H1 (cell line): Measurements from ENCODE around the gene GHRH. TPM values are rescaled to one million over a fixed set of nuclear protein-coding genes. Genes with fewer than 3 reads are reported as not detected.

ENCODE experiments used
- ATF3 ChIP-seq: IDR thresholded peaks from 2 replicates; pipeline ENCODE4 v1.6.1; 2011; ENCODE audit warnings: low read depth, mild to moderate bottlenecking, low read length; ENCODE audit not compliant: insufficient read depth
- CEBPB ChIP-seq: IDR thresholded peaks from 2 replicates; pipeline ENCODE4 v1.6.1; 2012; ENCODE audit warnings: low read depth, low read length
- CHD1 ChIP-seq: IDR thresholded peaks from 2 replicates; pipeline ENCODE4 v1.6.1; 2012; ENCODE audit warnings: low read depth, low read length, improper control_type of control experiment
- HDAC2 ChIP-seq, 2 experiments: fragments of 300-600 bp in 1 of 2; sonication (generic) in 1 of 2; IDR thresholded peaks; 2 replicates each; pipeline ENCODE4 v1.6.1; 2011 to 2012; ENCODE audit warnings: low read depth in 2 of 2, low read length in 2 of 2, mild to moderate bottlenecking in 2 of 2, moderate library complexity in 2 of 2, borderline replicate concordance in 1 of 2, inconsistent platforms in 1 of 2
- JUN ChIP-seq: IDR thresholded peaks from 2 replicates; pipeline ENCODE4 v1.6.1; 2011; ENCODE audit warnings: low read depth, mild to moderate bottlenecking, improper control_type of control experiment, low read length
- KDM5A ChIP-seq: fragments of 200-600 bp; IDR thresholded peaks from 2 replicates; pipeline ENCODE4 v1.7.1; 2012; ENCODE audit warnings: mild to moderate bottlenecking, low read length, inconsistent platforms, mixed read lengths
- SIRT6 ChIP-seq: IDR thresholded peaks from one replicate; pipeline ENCODE4 v1.7.1; 2012; ENCODE audit warnings: low read length, inconsistent platforms
- polyA plus RNA-seq, 7 experiments: library from polyadenylated mRNA; depleted of rRNA in 3 of 7; stranded (reverse) in 5 of 7; unstranded in 2 of 7; fragments of >200 nt in 5 of 7; fragments of 200-250 nt in 2 of 7; gene quantifications; 1 replicate in 5 of 7; 2 replicates in 1 of 7; 4 replicates in 1 of 7; pipeline versions ENCODE4 v1.2.1 to v1.2.3, GENCODE V29; 2011 to 2013; ENCODE audit warnings: missing spikeins in 2 of 7, mixed read lengths in 2 of 7
- total RNA-seq: library from RNA; stranded (reverse); fragmentation: NEBNext Ultra II Directional; extraction: Animal tissue kit (Norgen Biotek cat#: 25700); gene quantifications from 2 replicates; pipeline ENCODE4 v1.2.1, GENCODE V29; 2021

The GHRH gene
- total and polyA plus RNA-seq, 2 of the 8 experiments (the other 6 are each of a cell fraction or from before 2014, with no cell fraction given): not detected

DNA sequence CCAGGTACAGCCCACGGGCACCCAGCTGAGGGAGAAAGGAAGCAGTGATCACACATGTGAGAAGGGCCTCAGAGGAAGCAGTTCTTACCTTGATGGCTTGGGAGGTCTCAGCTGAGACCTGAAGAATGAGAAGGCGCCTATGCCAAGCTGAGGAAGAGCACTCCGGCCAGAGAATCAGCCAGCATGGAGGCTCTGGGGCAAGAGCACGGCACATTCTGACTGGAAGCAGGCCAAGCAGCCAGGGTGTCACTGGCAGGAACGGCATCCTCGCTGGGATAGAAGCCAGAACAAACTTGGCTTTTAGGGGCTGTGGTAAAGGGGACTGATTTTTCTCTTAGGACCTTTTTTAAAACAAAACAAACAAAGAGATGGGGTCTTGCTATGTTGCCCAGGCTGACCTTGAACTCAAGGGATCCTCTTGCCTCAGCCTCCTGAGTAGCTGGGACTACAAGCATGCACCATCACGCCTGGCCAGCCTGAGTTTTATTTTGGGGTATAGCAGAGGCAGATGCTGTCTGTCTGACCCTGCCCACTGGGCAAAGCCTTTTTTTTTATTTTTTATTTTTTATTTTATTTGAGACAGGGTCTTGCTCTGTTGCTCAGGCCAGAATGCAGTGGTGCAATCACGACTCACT is 17.6 kb downstream of the GHRH start (continued):
- no peak for TF ChIP-seq HDAC2 (IDR thresholded peaks at IDR 0.05; ENCODE audit: borderline replicate concordance in 1 of 2, low read depth in 2 of 2, low read length in 2 of 2)
- TF ChIP-seq JUN: no peak
- TF ChIP-seq ATF3: no peak
- no peak for TF ChIP-seq KDM5A
- no peak for TF ChIP-seq CHD1
- TF ChIP-seq CEBPB: no peak
- TF ChIP-seq SIRT6: no peak
